Esophagus muscularis mucosa (tissue), 4 donors: ENCODE results near the gene MARCHF11. TPM values are rescaled to one million over a fixed set of nuclear protein-coding genes. Genes with fewer than 3 reads are reported as not detected.

ENCODE experiments used
- DNase-seq: peaks from one replicate; pipeline ENCODE4 v3.0.0-alpha.2; 2017; ENCODE audit errors: extremely low spot score
- H3K27ac ChIP-seq, 4 donors: fragments of 200-600 bp; sonication (generic); replicated peaks in 1 of 4; 1 replicate in 3 of 4; 2 replicates in 1 of 4; pipeline ENCODE4 v1.5.1; 2016 to 2019; ENCODE audit warnings: mild to moderate bottlenecking in 1 of 4
- H3K27me3 ChIP-seq, 4 donors: fragments of 200-600 bp; sonication (generic); one replicate each; pipeline versions ENCODE4 v1.5.1 to v1.6.0; 2016 to 2019
- H3K36me3 ChIP-seq, 4 donors: fragments of 200-600 bp; sonication (generic); one replicate each; pipeline ENCODE4 v1.5.1; 2016 to 2019
- H3K4me1 ChIP-seq, 4 donors: fragments of 200-600 bp; sonication (generic); one replicate each; pipeline ENCODE4 v1.5.1; 2016 to 2019
- H3K4me3 ChIP-seq, 4 donors: fragments of 200-600 bp; sonication (generic); 1 replicate in 2 of 4; 2 replicates in 2 of 4; pipeline ENCODE4 v1.5.1; 2016 to 2019; ENCODE audit warnings: mild to moderate bottlenecking in 4 of 4, moderate library complexity in 1 of 4
- H3K9me3 ChIP-seq, 4 donors: fragments of 200-600 bp; sonication (generic); 1 replicate in 3 of 4; 2 replicates in 1 of 4; pipeline ENCODE4 v1.5.1; 2016 to 2019
- CTCF ChIP-seq, 3 experiments: fragments of 200-600 bp in 2 of 3; fragments of 450-650 bp in 1 of 3; sonication (generic) in 2 of 3; IDR thresholded peaks; one replicate each; pipeline ENCODE4 v1.5.1; 2017 to 2019; ENCODE audit warnings: antibody characterized with exemption in 3 of 3, mild to moderate bottlenecking in 2 of 3, moderate library complexity in 1 of 3
- EP300 ChIP-seq: sonication (generic); formaldehyde crosslinking; IDR thresholded peaks from one replicate; pipeline ENCODE4 v1.6.1; 2017; ENCODE audit warnings: antibody characterized with exemption
- POLR2A ChIP-seq: fragments of 450-650 bp; IDR thresholded peaks from one replicate; pipeline ENCODE4 v1.6.1; 2017; ENCODE audit warnings: antibody characterized with exemption, moderate library complexity, mild to moderate bottlenecking, low read depth
- POLR2AphosphoS5 ChIP-seq, 2 donors: sonication (generic); formaldehyde crosslinking; IDR thresholded peaks; one replicate each; pipeline ENCODE4 v1.6.1; 2017; ENCODE audit warnings: antibody characterized with exemption in 2 of 2
- WGBS: methylation state at CpG from one replicate; pipeline ENCODE4 v1.1.5; 2018; 5-methylcytosine and 5-hydroxymethylcytosine counted together
- intact Hi-C: fragments of 100-400 bp; cut with DNase I; formaldehyde crosslinking; loops from one replicate; pipeline ENCODE4 v1.15.1; 2023
- total RNA-seq, 4 donors: library from RNA; depleted of rRNA; stranded (reverse); fragments of >200 nt; gene quantifications; one replicate each; pipeline versions ENCODE4 v1.1.0 to v1.2.1, GENCODE V29; 2016

Gene MARCHF11
- total RNA-seq, 4 donors from 2014 or later = 0.42 TPM; not detected in 3

GRCh38 chr5:16034319-16035001 is 145.1 kb downstream of the MARCHF11 start:
- Histone ChIP-seq H3K27me3 (no peaks in the 10 kb centered on the region), H3K4me3 (no peak overlapping the region), H3K9me3 (no peaks in the 10 kb centered on the region), H3K4me1 (no peaks in the 10 kb centered on the region), H3K27ac (no peak overlapping the region), H3K36me3 (no peaks in the 10 kb centered on the region)
- intact Hi-C loops = no loop called here
- DNase-seq = no peak
- WGBS = 71% methylated on average over 8 of the region's 8 CpGs
- TF ChIP-seq POLR2AphosphoS5 (IDR thresholded peaks at IDR 0.05) (no peak), EP300 (no peak), CTCF (IDR thresholded peaks at IDR 0.05) (no peak), POLR2A (no peak)

GRCh38 chr5:16033187-16033925 is 146.2 kb downstream of the MARCHF11 start:
- intact Hi-C loops = no loop called here
- TF ChIP-seq POLR2A = no peak
- no peak for TF ChIP-seq POLR2AphosphoS5 (IDR thresholded peaks at IDR 0.05)
- TF ChIP-seq EP300 = no peak
- no peak for TF ChIP-seq CTCF (IDR thresholded peaks at IDR 0.05)
- DNase-seq = no peak
- H3K36me3 ChIP-seq = no peaks in the 10 kb centered on the region
- H3K4me1 ChIP-seq = no peaks in the 10 kb centered on the region
- H3K4me3 ChIP-seq = no peak overlapping the region
- WGBS = 96% methylated on average over 4 of the region's 4 CpGs
- H3K9me3 ChIP-seq = no peaks in the 10 kb centered on the region
- H3K27me3 ChIP-seq = no peaks in the 10 kb centered on the region
- H3K27ac ChIP-seq = no peak overlapping the region

- H3K4me1 ChIP-seq = no peaks in the 10 kb centered on the region
- TF ChIP-seq POLR2A (no peak), EP300 (no peak), POLR2AphosphoS5 (IDR thresholded peaks at IDR 0.05) (no peak), CTCF (IDR thresholded peaks at IDR 0.05) (no peak)
- no peaks in the 10 kb centered on the region for H3K36me3 ChIP-seq
- no peak for DNase-seq
- H3K9me3 ChIP-seq = no peaks in the 10 kb centered on the region
- 71% methylated on average over 3 of the region's 3 CpGs for WGBS
- H3K4me3 ChIP-seq = no peak overlapping the region
- no peaks in the 10 kb centered on the region for H3K27me3 ChIP-seq
- H3K27ac ChIP-seq = no peak overlapping the region
- intact Hi-C loops = no loop called here
These were observed 150.9 kb downstream of the MARCHF11 start for GRCh38 chr5:16028708-16029107.

- no peaks in the 10 kb centered on the region for H3K4me1 ChIP-seq
- H3K4me3 ChIP-seq = no peak overlapping the region
- DNase-seq = no peak
- H3K9me3 ChIP-seq = no peaks in the 10 kb centered on the region
- H3K27me3 ChIP-seq = no peaks in the 10 kb centered on the region
- no peaks in the 10 kb centered on the region for H3K36me3 ChIP-seq
- TF ChIP-seq CTCF (IDR thresholded peaks at IDR 0.05) (no peak), EP300 (no peak), POLR2AphosphoS5 (IDR thresholded peaks at IDR 0.05) (no peak), POLR2A (no peak)
- intact Hi-C loops = no loop called here
- no peak overlapping the region for H3K27ac ChIP-seq
These were observed 153.9 kb downstream of the MARCHF11 start for GRCh38 chr5:16025681-16026080.
